GM12801 (cell line): ENCODE results near the gene CASD1.

ENCODE experiments used
- CTCF ChIP-seq: IDR thresholded peaks from one replicate; pipeline ENCODE4 v1.5.1; 2011; ENCODE audit warnings: control low read depth; ENCODE audit not compliant: insufficient read length; ENCODE audit errors: extremely low read depth

Gene CASD1

DNA sequence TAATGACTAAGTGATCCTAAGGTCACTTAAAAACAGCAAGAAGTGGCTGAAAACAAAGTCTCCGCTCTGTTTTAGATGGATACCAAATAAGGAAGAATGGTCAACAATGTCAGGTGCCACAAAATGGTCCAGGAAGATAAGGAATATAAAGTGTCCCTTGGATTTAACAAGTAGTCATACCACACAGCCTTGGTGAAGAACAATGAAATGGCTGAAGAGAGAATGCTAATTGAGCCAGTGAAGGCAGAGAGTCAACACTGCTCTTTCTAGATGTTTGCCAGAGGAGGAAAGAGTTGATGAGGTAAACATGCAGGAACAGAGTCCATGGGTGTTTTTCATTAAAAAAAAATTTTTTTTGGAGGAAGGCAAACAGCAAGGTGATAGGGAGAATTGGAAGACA is 2.1 kb upstream of the CASD1 start:
- no peak for TF ChIP-seq CTCF

DNA sequence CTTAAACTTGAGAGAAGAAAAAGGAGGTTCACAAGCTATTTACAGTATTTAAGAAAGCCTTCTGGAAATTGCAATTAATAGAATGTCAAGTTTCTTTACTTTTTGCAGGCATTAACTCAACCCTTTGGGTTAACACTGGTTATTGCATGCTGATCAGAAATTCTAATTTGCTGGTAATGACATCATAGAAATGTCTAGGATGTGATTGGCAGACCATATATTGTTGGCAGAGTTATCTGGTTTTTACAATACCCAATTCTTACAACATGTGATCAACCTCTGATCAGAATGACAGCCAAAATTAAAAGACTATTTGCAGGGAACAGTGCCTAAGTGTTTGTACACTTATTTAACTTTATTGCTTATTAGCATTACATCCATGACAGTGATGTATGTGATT is 1.6 kb upstream of the CASD1 start:
- TF ChIP-seq CTCF = no peak

DNA sequence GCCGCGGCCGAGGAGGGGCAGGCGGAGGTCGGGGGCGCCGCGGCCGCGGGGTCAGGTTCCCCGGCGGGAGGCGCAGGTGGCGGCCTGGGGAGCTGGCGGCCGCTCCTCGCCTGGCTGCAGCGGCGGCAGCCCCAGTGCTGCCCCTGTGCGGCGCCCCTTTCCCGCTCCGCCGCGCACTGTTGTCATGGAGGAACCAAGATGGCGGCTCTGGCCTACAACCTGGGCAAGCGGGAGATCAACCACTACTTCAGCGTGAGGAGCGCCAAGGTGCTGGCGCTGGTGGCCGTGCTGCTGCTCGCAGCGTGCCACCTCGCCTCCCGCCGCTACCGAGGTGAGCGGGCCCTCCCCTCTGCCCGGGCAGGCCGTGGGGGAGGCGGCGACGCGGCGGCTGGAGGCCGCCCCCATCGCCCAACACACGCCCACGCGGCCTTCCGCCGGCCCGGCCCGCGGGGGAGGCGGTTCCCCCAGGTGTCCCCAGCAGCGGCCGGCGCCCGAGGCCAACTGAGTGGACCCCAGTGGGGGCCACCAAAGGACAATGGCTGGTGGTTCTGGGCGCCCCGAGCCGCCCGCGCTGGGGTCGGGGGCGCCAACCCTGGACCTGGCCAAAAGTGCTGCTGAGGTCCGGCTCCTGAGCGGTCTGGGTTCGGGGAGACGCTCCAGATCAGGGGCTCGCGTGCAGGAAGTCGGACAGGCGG is 425 bp downstream of the CASD1 start:
- TF ChIP-seq CTCF = no peak

- TF ChIP-seq CTCF = no peak
Observed at GRCh38 chr7:94510582-94511496, 1.2 kb downstream of the CASD1 start.

- TF ChIP-seq CTCF = no peak
Observed at GRCh38 chr7:94511718-94512117, 2.1 kb downstream of the CASD1 start.

GRCh38 chr7:94512735-94513564 is 3.3 kb downstream of the CASD1 start:
- TF ChIP-seq CTCF = no peak

- no peak for TF ChIP-seq CTCF
Observed at GRCh38 chr7:94513565-94513860, 3.9 kb downstream of the CASD1 start.
